T-helper 1 cell treated with Interleukin-12 subunit alpha and Interleukin-12 subunit beta and Interleukin-4 antibody, amounts not matched to agents 30 ng/mL and 1 ng/mL, for 36 hours (primary cell): Measurements from ENCODE around the gene OXGR1. TPM values are rescaled to one million over a fixed set of nuclear protein-coding genes. Genes with fewer than 3 reads are reported as not detected.
"Not testable (repeated sequence)": the region's sequence is repeated elsewhere in the genome, so short reads cannot be mapped to it uniquely, and the experiment has no call there.

Source experiments
- intact Hi-C: fragments of 100-400 bp; cut with micrococcal nuclease; formaldehyde crosslinking; loops from one replicate; pipeline ENCODE4 v1.15.1; 2024
- total RNA-seq: library from RNA; stranded (reverse); gene quantifications from 2 replicates; pipeline ENCODE4 v1.2.3, GENCODE V29; 2022

The OXGR1 gene
- total RNA-seq, 1 donor from 2014 or later: not detected

GRCh38 chr13:97005625-97006262, 11.5 kb upstream of the OXGR1 start:
- intact Hi-C loops: no loop called here

GRCh38 chr13:97004886-97005285, 10.6 kb upstream of the OXGR1 start:
- intact Hi-C loops: no loop called here

- intact Hi-C loops: no loop called here
Observed at GRCh38 chr13:97004096-97004876, 10.0 kb upstream of the OXGR1 start.

DNA sequence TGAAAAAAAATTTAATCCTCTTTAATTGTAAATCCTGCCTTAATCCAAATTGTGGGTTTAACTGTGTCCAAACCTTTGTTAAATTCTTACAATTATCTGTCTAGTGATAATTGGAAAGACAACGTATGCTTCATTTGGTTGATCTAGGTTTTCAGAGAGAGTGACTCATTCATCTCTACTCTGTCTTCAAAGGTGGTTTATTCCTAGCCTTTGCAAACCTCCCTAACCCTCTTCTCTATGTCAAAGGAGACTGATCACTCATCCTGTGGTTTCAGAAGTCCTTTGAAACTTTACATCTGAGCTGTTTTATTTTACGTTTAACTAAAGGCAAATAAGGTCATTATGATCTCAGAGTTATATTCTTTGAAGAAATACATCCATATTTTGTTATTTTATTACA, 8.8 kb upstream of the OXGR1 start:
- intact Hi-C loops: no loop called here

DNA sequence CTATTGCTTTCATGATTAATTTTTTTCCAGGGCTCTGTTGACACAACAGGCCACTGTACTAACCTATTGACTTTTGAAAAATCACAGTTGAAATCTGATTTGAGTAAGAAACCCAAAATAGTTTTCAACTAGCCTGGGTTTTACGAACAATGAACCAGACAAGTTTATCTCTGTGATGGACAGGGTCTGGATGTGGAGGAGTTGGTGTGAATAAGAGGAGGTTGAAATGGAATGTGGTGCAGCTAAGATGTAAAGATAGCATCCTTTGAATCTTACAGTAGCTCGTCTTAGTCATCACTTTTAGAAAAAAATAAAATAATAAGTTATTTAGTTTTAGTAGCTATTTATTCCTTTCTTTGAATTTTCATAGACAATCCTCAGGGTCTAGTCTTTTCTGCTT, 8.3 kb upstream of the OXGR1 start:
- intact Hi-C loops: no loop called here

DNA sequence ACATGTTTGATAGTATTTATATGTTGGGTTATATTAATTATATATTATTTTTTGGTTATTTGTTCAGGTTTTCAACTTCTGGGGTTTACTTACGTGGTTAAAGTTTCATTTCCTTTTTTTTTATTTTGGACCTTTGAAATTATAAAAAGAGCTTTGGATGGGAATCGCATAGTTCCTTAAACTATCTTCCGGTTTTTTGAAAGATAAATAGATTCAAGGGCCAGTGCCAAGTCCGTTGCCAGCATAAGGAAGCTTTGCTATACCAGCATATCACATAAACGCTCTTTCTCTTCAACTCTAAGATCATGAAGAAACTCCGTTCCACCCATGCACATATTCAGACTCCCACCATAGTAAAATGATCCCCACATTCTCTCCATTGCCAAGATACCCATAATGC, 7.4 kb upstream of the OXGR1 start:
- intact Hi-C loops: no loop called here

DNA sequence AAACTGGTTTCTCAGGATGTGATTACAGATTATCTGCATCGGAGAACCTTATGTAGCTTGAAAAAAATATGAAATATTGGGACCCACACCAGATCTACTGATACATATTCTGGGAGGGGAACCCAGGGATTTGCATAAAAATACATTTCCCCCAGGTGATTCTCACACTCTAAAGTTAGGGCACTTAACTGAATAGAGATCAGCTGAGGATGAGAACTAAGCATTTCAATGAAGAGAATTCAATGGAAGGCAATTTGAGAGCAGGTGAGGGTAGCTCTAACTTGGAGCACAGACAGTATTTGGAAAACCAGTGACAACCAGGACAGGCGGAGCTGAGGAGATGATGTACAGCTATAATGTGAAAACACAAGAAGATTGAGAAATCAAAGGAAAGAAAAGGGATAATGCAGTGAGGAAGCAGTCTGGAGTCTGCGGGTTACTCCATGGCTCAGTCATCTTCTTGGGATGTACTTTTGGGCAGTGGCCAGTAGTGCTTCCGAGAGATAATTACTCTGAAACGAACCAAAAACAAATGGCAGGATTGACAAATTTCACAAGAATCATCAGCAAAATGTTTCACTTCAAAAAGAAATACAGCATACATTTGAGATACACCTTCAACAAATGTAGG, 6.1 kb upstream of the OXGR1 start:
- intact Hi-C loops: no loop called here

DNA sequence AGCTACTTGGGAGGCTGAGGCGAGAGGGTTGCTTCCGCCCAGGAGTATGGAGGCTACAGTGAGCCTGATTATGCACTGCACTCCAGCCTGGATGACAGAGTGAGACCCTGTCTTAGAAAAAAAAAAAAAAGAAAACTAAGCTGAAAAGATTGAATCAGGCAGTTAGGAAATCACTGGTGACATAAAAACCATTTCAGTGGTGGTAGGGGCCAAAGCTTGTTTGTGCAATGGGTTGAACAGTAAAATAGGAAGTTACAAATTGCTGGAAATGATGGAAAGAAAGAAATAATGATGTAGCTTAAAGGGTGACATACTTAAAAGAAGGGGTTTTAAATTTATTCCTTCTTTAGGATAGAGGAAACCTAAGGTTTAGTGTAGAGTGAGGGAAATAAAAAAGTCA, 4.8 kb upstream of the OXGR1 start:
- intact Hi-C loops: no loop called here

DNA sequence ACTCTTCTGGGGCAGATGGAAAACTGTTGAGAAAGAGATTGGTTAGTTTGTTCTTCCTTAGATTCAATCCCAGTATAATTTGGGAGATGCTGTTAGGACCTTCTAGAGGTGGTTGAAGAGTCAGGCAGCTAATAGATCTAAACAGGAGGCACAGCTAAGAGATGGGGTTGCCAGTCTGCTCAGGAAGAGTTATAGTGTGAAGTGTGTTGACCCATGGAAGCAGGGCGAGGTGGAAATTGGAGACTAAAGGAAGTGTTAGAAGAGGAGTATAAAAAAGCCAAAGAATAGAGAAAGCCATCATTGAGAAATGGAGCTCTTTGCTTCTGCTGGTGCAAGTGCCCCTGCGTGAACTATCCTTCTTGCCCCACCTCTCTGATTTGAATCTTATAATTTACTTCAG, 3.8 kb upstream of the OXGR1 start:
- intact Hi-C loops: no loop called here

- intact Hi-C loops: no loop called here
Observed at GRCh38 chr13:96996886-96997285, 2.6 kb upstream of the OXGR1 start.

GRCh38 chr13:96996107-96996506, 1.8 kb upstream of the OXGR1 start:
- intact Hi-C loops: no loop called here

GRCh38 chr13:96994858-96995243, 575 bp upstream of the OXGR1 start:
- intact Hi-C loops: no loop called here

DNA sequence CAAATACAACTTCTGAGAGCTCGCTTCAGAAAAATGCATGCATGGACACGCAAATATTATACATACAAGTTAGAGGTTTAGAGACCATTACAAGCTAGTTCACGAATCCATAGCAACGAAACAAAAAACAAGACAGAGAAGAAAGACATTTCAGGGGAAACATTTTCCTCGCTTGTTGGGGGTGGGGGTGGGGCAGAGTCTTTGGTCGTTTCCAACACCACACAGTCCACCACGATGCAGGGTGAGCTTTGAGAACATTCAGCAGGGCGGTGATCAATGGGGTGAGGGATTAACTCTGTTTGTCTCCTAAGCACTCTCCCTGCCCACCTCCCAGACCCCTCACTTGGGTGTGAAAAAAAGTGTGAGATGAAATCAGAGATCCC, 651 bp downstream of the OXGR1 start:
- intact Hi-C loops: no loop called here

DNA sequence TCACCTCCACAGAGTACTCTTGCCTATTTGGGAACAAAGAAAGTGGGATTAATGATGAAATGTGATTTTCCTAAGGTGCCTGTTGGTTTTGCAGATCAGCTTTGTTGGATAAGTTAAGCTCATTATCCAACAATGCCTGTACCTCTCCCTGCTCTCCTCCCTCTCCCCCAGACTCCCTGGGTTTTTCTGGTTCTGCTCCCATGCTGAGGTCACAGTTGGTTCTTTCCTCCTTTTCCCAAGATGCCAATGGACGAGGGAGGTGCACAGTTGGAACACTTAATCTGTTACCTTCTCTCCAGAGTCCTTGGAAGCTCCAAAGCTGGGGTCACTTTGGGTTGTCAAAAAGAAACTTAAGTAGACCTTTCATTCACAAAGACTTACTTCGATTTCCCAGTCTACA, 1.6 kb downstream of the OXGR1 start:
- intact Hi-C loops: no loop called here

GRCh38 chr13:96991072-96991471, 3.2 kb downstream of the OXGR1 start:
- intact Hi-C loops: no loop called here

GRCh38 chr13:96988441-96988840, 5.8 kb downstream of the OXGR1 start:
- intact Hi-C loops: no loop called here

DNA sequence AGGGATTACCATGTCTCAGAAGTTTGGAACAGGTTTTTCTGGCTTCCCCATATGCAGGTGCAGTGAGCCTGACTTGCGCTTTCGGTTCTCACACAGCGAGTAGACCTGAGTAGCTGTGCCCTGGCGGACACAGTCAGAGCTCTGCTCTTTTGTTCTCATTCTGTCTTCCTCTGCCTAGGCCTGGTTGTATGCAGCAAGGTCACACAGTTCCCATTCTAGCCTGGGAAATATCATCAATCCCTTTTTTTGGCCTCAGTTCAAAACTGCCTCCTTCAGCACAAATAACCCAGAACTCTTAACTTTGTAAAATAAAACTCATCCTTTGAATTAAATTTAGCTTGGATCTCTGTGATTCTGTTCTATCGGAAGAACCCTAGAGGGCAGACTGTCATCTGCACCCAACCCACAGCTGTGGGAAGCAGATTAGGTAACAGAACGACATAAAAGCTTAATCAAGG, 10.2 kb downstream of the OXGR1 start:
- intact Hi-C loops: no loop called here

- intact Hi-C loops: no loop called here
Observed at GRCh38 chr13:96982672-96983071, 11.6 kb downstream of the OXGR1 start.

- intact Hi-C loops: not testable (repeated sequence)
Observed at GRCh38 chr13:96979861-96980260, 14.4 kb downstream of the OXGR1 start.

DNA sequence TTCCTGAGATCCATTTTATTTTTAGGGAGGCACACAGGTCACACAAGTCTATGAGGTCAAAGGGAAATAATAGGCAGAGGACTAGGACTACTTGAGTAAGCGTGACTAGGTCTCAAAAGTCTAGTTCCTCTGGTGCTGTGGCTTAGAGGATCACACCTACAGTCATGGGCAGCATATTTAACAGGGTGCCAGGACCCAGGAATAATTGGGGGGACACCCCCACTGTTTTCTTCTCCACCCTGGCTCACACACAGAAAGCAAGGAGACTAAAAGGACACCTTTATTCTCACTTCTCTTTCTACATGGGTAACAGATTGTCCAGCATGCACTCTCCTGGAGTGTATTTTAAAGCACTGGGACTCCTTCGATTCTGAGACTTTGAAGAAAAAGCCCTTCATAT, 26.2 kb downstream of the OXGR1 start:
- intact Hi-C loops: no loop called here

GRCh38 chr13:96967248-96967745, 27.0 kb downstream of the OXGR1 start:
- intact Hi-C loops: no loop called here

GRCh38 chr13:96966415-96967102, 27.7 kb downstream of the OXGR1 start:
- intact Hi-C loops: no loop called here
